A549 (cell line): ENCODE results near the gene BRSK2.

Experiments used
- JUN ChIP-seq, 2 experiments: fragments of >200 bp; sonication (Bioruptor Twin); formaldehyde crosslinking; IDR thresholded peaks; 2 replicates in 1 of 2; 3 replicates in 1 of 2; pipeline ENCODE4 v1.6.1; 2016 to 2017
- MYC ChIP-seq: IDR thresholded peaks from 2 replicates; pipeline ENCODE4 v1.6.1; 2012; ENCODE audit warnings: mild to moderate bottlenecking, inconsistent platforms, low read length, improper control_type of control experiment, borderline replicate concordance
- NFE2L2 ChIP-seq: fragments of 150-350 bp; conservative IDR thresholded peaks from 2 replicates; pipeline ENCODE4 v1.6.1; 2014; ENCODE audit warnings: low read length
- POLR2A ChIP-seq: IDR thresholded peaks from 2 replicates; pipeline ENCODE4 v1.6.1; 2012; ENCODE audit warnings: mild to moderate bottlenecking, low read length
- RAD21 ChIP-seq, 2 experiments: fragments of >200 bp in 1 of 2; sonication (Bioruptor Twin) in 1 of 2; formaldehyde crosslinking in 1 of 2; IDR thresholded peaks in 1 of 2; conservative IDR thresholded peaks in 1 of 2; 2 replicates in 1 of 2; 3 replicates in 1 of 2; pipeline ENCODE4 v1.6.1; 2012 to 2018; ENCODE audit warnings: inconsistent platforms in 1 of 2
- TF ChIP-seq, protein P1 (sequence below): fragments of 150-350 bp; IDR thresholded peaks from 2 replicates; pipeline ENCODE4 v1.6.1; 2014; ENCODE audit warnings: low read depth, mild to moderate bottlenecking, low read length
- TF ChIP-seq, protein P2 (sequence below): fragments of >200 bp; sonication (Bioruptor Twin); formaldehyde crosslinking; IDR thresholded peaks from 3 replicates; pipeline ENCODE4 v1.5.1; 2016
- TF ChIP-seq, protein P3 (sequence below): IDR thresholded peaks from 2 replicates; pipeline ENCODE4 v1.6.1; 2012
- TF ChIP-seq, protein P4 (sequence below): fragments of 450-650 bp; IDR thresholded peaks from 2 replicates; pipeline ENCODE4 v1.6.1; 2014; ENCODE audit warnings: antibody characterized with exemption

DNA sequence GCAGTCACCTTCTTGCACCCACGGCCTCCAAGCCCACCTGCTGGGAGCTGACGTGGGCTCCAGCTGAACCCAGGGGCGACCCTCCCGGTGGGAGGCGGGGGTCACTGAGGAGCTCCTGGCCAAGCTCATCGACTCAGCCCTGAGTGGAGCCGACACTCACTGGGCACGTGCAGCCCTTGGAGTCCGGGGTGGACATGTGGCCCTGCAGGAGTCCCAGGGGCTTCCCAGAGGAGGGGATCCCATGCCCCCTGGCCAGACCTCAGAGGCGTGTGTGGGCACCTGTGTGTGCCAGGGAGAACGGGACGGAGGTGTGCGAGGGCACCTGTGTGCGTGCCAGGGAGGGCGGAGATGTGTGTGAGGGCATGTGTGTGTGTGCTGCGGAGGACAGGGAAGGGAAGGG lies 20.8 kb upstream of the BRSK2 start:
- TF ChIP-seq, protein P1, sequence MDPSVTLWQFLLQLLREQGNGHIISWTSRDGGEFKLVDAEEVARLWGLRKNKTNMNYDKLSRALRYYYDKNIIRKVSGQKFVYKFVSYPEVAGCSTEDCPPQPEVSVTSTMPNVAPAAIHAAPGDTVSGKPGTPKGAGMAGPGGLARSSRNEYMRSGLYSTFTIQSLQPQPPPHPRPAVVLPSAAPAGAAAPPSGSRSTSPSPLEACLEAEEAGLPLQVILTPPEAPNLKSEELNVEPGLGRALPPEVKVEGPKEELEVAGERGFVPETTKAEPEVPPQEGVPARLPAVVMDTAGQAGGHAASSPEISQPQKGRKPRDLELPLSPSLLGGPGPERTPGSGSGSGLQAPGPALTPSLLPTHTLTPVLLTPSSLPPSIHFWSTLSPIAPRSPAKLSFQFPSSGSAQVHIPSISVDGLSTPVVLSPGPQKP, result no peak
- TF ChIP-seq JUN (IDR thresholded peaks at IDR 0.05) (no peak), POLR2A (no peak), MYC (no peak), NFE2L2 (no peak), RAD21 (conservative IDR thresholded peaks at IDR 0.05 in 1 of 2, IDR thresholded peaks at IDR 0.05 in 1 of 2) (no peak)
- TF ChIP-seq, protein P2, sequence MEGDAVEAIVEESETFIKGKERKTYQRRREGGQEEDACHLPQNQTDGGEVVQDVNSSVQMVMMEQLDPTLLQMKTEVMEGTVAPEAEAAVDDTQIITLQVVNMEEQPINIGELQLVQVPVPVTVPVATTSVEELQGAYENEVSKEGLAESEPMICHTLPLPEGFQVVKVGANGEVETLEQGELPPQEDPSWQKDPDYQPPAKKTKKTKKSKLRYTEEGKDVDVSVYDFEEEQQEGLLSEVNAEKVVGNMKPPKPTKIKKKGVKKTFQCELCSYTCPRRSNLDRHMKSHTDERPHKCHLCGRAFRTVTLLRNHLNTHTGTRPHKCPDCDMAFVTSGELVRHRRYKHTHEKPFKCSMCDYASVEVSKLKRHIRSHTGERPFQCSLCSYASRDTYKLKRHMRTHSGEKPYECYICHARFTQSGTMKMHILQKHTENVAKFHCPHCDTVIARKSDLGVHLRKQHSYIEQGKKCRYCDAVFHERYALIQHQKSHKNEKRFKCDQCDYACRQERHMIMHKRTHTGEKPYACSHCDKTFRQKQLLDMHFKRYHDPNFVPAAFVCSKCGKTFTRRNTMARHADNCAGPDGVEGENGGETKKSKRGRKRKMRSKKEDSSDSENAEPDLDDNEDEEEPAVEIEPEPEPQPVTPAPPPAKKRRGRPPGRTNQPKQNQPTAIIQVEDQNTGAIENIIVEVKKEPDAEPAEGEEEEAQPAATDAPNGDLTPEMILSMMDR, result no peak
- TF ChIP-seq, protein P3, sequence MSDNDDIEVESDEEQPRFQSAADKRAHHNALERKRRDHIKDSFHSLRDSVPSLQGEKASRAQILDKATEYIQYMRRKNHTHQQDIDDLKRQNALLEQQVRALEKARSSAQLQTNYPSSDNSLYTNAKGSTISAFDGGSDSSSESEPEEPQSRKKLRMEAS, result no peak
- TF ChIP-seq, protein P4, sequence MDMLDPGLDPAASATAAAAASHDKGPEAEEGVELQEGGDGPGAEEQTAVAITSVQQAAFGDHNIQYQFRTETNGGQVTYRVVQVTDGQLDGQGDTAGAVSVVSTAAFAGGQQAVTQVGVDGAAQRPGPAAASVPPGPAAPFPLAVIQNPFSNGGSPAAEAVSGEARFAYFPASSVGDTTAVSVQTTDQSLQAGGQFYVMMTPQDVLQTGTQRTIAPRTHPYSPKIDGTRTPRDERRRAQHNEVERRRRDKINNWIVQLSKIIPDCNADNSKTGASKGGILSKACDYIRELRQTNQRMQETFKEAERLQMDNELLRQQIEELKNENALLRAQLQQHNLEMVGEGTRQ, result no peak
